Effector memory CD8-positive, alpha-beta T cell (primary cell): ENCODE data around the gene TEAD2.

Experiments used
- ATAC-seq: fragments of 150-1000 bp; cut with Tn5 transposase; replicated peaks from 2 replicates; pipeline ENCODE4 v1.10.0; 2021; ENCODE audit warnings: mild to moderate bottlenecking, moderate library complexity
- DNase-seq, 3 experiments: peaks; one replicate each; pipeline ENCODE4 v3.0.0; 2021
- H3K27ac Mint-ChIP-seq, 2 donors: one replicate each; pipeline ENCODE4 v1.8.0; 2022; ENCODE audit warnings: mild to moderate bottlenecking in 2 of 2, mixed read lengths in 2 of 2, moderate library complexity in 2 of 2
- H3K27me3 Mint-ChIP-seq, 2 donors: one replicate each; pipeline ENCODE4 v1.8.0; 2022; ENCODE audit warnings: mixed read lengths in 2 of 2
- H3K36me3 Mint-ChIP-seq: one replicate; pipeline ENCODE4 v1.8.0; 2022; ENCODE audit warnings: mild to moderate bottlenecking, moderate library complexity, mixed read lengths; ENCODE audit not compliant: insufficient read depth
- H3K4me1 Mint-ChIP-seq, 2 donors: one replicate each; pipeline ENCODE4 v1.8.0; 2022; ENCODE audit warnings: low read depth in 2 of 2, mixed read lengths in 2 of 2
- H3K4me3 Mint-ChIP-seq, 2 donors: one replicate each; pipeline ENCODE4 v1.8.0; 2022; ENCODE audit warnings: mild to moderate bottlenecking in 2 of 2, mixed read lengths in 2 of 2, moderate library complexity in 2 of 2
- H3K9me3 Mint-ChIP-seq, 2 donors: one replicate each; pipeline ENCODE4 v1.8.0; 2022; ENCODE audit warnings: mixed read lengths in 2 of 2

Gene TEAD2

GRCh38 chr19:49395581-49396407 is 33.6 kb upstream of the TEAD2 start:
- no peaks in the 10 kb centered on the region for H3K27me3 Mint-ChIP-seq
- peaks cover 9% of the 10 kb centered on the region for H3K36me3 Mint-ChIP-seq
- peaks cover 8 to 9% of the 10 kb centered on the region in 2 donors for H3K4me1 Mint-ChIP-seq
- H3K4me3 Mint-ChIP-seq, result no peak overlapping the region
- ATAC-seq (no peak), DNase-seq (no peak)
- no peak overlapping the region for H3K27ac Mint-ChIP-seq
- H3K9me3 Mint-ChIP-seq, result no peaks in the 10 kb centered on the region

GRCh38 chr19:49393881-49394280 is 31.7 kb upstream of the TEAD2 start:
- Mint-ChIP-seq H3K9me3 (no peaks in the 10 kb centered on the region), H3K36me3 (peaks cover 8% of the 10 kb centered on the region), H3K4me3 (no peak overlapping the region), H3K27ac (no peak overlapping the region), H3K27me3 (no peaks in the 10 kb centered on the region), H3K4me1 (peaks cover 8 to 9% of the 10 kb centered on the region in 2 donors)
- ATAC-seq (no peak), DNase-seq (no peak)

GRCh38 chr19:49391581-49392399 is 29.6 kb upstream of the TEAD2 start:
- ATAC-seq (peak; percentile 89), DNase-seq (peak; percentile 65 to 71 (median 68))
- Mint-ChIP-seq H3K4me3 (peak overlapping the region in 1 of 2 donors; percentile 47), H3K36me3 (peaks cover 15% of the 10 kb centered on the region), H3K27ac (peak overlapping the region; percentile 6 to 35), H3K9me3 (no peaks in the 10 kb centered on the region), H3K27me3 (no peaks in the 10 kb centered on the region), H3K4me1 (peaks cover 8 to 14% of the 10 kb centered on the region in 2 donors)

- Mint-ChIP-seq H3K4me1 (peaks cover 8 to 14% of the 10 kb centered on the region in 2 donors), H3K4me3 (no peak overlapping the region), H3K36me3 (peaks cover 14% of the 10 kb centered on the region), H3K27me3 (no peaks in the 10 kb centered on the region), H3K27ac (peak overlapping the region in 1 of 2 donors; percentile 35), H3K9me3 (no peaks in the 10 kb centered on the region)
- DNase-seq (no peak), ATAC-seq (no peak)
Measured at GRCh38 chr19:49390929-49391359, 28.7 kb upstream of the TEAD2 start.

GRCh38 chr19:49390131-49390928 is 28.1 kb upstream of the TEAD2 start:
- ATAC-seq (no peak), DNase-seq (no peak)
- H3K4me1 Mint-ChIP-seq, result peaks cover 8 to 14% of the 10 kb centered on the region in 2 donors
- H3K27ac Mint-ChIP-seq, result peak overlapping the region in 1 of 2 donors; percentile 74
- no peaks in the 10 kb centered on the region for H3K9me3 Mint-ChIP-seq
- no peak overlapping the region for H3K4me3 Mint-ChIP-seq
- H3K27me3 Mint-ChIP-seq, result no peaks in the 10 kb centered on the region
- peaks cover 14% of the 10 kb centered on the region for H3K36me3 Mint-ChIP-seq

- no peak overlapping the region for H3K4me3 Mint-ChIP-seq
- H3K4me1 Mint-ChIP-seq, result peaks cover 8 to 14% of the 10 kb centered on the region in 2 donors
- DNase-seq (no peak), ATAC-seq (no peak)
- H3K9me3 Mint-ChIP-seq, result no peaks in the 10 kb centered on the region
- H3K27ac Mint-ChIP-seq, result no peak overlapping the region
- H3K36me3 Mint-ChIP-seq, result peaks cover 14% of the 10 kb centered on the region
- H3K27me3 Mint-ChIP-seq, result no peaks in the 10 kb centered on the region
Measured at GRCh38 chr19:49389406-49389805, 27.2 kb upstream of the TEAD2 start.

- Mint-ChIP-seq H3K4me1 (peaks cover 8 to 14% of the 10 kb centered on the region in 2 donors), H3K9me3 (no peaks in the 10 kb centered on the region), H3K27me3 (peaks cover 0 to 7% of the 10 kb centered on the region in 2 donors), H3K27ac (peak within 1 kb of the TSS in 1 of 2 donors; percentile 56), H3K36me3 (peaks cover 14% of the 10 kb centered on the region), H3K4me3 (peak within 1 kb of the TSS; percentile 46 to 49)
- DNase-seq (peak; percentile 58 to 77 (median 58)), ATAC-seq (peak; percentile 42)
Measured at GRCh38 chr19:49387936-49388372, 25.7 kb upstream of the TEAD2 start, which contains the start of gene KASH5. TSS of gene KASH5 (plus strand) at chr19:49388249. CDS start at chr19:49390884, 2,635 bp downstream.

GRCh38 chr19:49383599-49383998 is 21.4 kb upstream of the TEAD2 start:
- Mint-ChIP-seq H3K9me3 (no peaks in the 10 kb centered on the region), H3K27ac (no peak overlapping the region), H3K4me1 (peaks cover 0 to 2% of the 10 kb centered on the region in 2 donors), H3K4me3 (no peak overlapping the region), H3K27me3 (peaks cover 0 to 23% of the 10 kb centered on the region in 2 donors), H3K36me3 (peaks cover 8% of the 10 kb centered on the region)
- ATAC-seq (no peak), DNase-seq (no peak)

- no peaks in the 10 kb centered on the region for H3K4me1 Mint-ChIP-seq
- no peak for ATAC-seq
- no peak overlapping the region for H3K4me3 Mint-ChIP-seq
Measured at GRCh38 chr19:49382639-49383038, 20.4 kb upstream of the TEAD2 start.

GRCh38 chr19:49380391-49380790 is 18.2 kb upstream of the TEAD2 start:
- Mint-ChIP-seq H3K4me3 (no peak overlapping the region), H3K27ac (no peak overlapping the region), H3K36me3 (no peaks in the 10 kb centered on the region), H3K9me3 (no peaks in the 10 kb centered on the region), H3K4me1 (no peaks in the 10 kb centered on the region), H3K27me3 (peaks cover 12 to 42% of the 10 kb centered on the region in 2 donors)
- DNase-seq (no peak), ATAC-seq (no peak)

More at GRCh38 chr19:49382639-49383038, 20.4 kb upstream of the TEAD2 start:
- peaks cover 4% of the 10 kb centered on the region for H3K36me3 Mint-ChIP-seq
- no peak overlapping the region for H3K27ac Mint-ChIP-seq
- no peaks in the 10 kb centered on the region for H3K9me3 Mint-ChIP-seq
- DNase-seq, result no peak
- peaks cover 0 to 23% of the 10 kb centered on the region in 2 donors for H3K27me3 Mint-ChIP-seq

- ATAC-seq (no peak), DNase-seq (no peak)
- Mint-ChIP-seq H3K4me3 (no peak overlapping the region), H3K27me3 (peaks cover 14 to 46% of the 10 kb centered on the region in 2 donors), H3K4me1 (no peaks in the 10 kb centered on the region), H3K9me3 (no peaks in the 10 kb centered on the region), H3K27ac (no peak overlapping the region), H3K36me3 (no peaks in the 10 kb centered on the region)
Measured at GRCh38 chr19:49378512-49378911, 16.3 kb upstream of the TEAD2 start.

GRCh38 chr19:49374665-49375434 is 12.6 kb upstream of the TEAD2 start:
- H3K27me3 Mint-ChIP-seq, result peaks cover 14 to 34% of the 10 kb centered on the region in 2 donors
- peaks cover 0 to under 1% of the 10 kb centered on the region in 2 donors for H3K9me3 Mint-ChIP-seq
- H3K4me1 Mint-ChIP-seq, result no peaks in the 10 kb centered on the region
- no peak overlapping the region for H3K4me3 Mint-ChIP-seq
- H3K27ac Mint-ChIP-seq, result no peak overlapping the region
- DNase-seq (no peak), ATAC-seq (no peak)
- H3K36me3 Mint-ChIP-seq, result no peaks in the 10 kb centered on the region
